Measurements from ENCODE around the gene EPN2.
A peak's percentile ranks its signal among the peaks of the same experiment; 100 is the strongest.
"Not testable (repeated sequence)": the region's sequence is repeated elsewhere in the genome, so short reads cannot be mapped to it uniquely, and the experiment has no call there.

Gene EPN2

GRCh38 chr17:19237139-19237388 lies at the start of gene EPN2:
Gene EPN2 (plus strand): TSS chr17:19237366. CDS start chr17:19283120, 45,754 bp downstream.
- H3K4me3 ChIP-seq (ENCODE audit: low read depth, low read length), result peak within 1 kb of the TSS; percentile 97

GRCh38 chr17:19187883-19188869 lies 49.0 kb upstream of the EPN2 start:
- H3K4me3 ChIP-seq (ENCODE audit: low read depth, low read length), result not testable (repeated sequence)

GRCh38 chr17:19188870-19189708 lies 48.1 kb upstream of the EPN2 start:
- H3K4me3 ChIP-seq (ENCODE audit: low read depth, low read length), result not testable (repeated sequence)

DNA sequence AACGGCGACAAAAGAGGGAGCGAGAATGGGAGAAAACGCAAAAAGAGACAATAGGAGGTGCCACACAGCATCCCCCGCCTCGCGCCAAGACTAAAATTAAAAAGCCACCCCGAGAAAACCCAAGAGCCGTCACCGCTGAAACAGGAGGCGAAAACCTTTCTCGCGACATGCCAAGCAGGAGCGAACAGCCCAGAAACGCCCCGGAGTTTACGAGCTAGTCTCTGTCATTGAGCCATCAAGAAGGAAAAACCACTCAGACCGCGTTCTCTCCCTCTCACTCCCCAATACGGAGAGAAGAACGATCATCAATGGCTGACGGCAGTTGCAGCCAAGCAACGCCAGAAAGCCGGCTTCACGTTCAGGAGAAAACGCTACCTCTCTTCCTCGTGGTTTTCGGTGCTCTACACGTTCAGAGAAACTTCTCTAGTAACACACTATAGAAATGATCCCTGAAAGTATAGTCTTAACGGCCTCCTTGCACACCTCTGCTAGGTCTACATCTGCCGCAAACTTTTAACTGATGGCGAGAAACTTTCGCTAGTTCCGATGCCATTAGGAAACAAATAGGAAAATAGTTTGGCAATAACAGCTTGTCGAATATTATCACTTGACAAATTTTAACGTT lies 47.3 kb upstream of the EPN2 start:
- H3K4me3 ChIP-seq (ENCODE audit: low read depth, low read length), result not testable (repeated sequence)

- not testable (repeated sequence) for H3K4me3 ChIP-seq (ENCODE audit: low read depth, low read length)
These were observed 40.6 kb upstream of the EPN2 start for GRCh38 chr17:19196382-19197204.

DNA sequence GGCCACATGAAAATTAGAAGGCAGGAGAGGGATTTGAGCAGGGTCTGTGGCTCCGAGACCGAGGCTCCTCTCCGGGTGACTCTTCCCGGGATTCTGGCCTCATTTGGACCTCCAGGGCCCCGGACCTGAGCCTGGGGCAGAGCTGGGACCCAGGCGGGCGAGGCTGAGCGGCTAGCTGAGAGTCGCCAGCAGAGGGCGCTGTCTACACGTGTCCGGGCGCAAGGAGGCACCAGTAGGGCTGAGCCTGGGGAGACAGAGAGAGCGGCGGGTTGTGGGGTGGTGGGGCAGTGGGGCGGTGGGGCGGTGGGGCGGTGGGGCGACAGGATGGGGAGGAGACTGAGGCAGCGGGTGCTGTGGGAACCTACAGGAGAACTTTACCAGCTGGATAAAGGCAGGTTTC lies 34.7 kb upstream of the EPN2 start:
- H3K4me3 ChIP-seq (ENCODE audit: low read depth, low read length), result not testable (repeated sequence)

DNA sequence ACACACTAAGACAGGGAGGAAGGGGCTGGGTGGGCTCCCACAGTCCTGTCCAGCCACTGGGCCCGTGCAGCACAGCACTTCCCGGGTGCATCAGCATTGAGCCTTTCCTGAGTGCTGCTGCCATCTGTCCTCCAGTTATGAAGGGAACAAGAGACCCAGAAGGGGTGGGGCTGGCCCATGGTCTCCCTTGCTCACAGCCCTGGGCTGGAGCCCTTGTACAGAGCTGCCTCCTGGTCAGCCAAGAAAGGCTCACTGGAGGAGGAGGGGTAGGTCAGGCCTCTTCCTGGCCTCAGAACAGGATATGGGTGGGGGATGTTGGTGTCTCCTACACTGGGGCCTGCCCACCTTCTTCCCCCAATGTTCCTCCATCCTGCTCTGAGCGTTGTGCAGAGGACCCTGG lies 33.7 kb upstream of the EPN2 start:
- not testable (repeated sequence) for H3K4me3 ChIP-seq (ENCODE audit: low read depth, low read length)

DNA sequence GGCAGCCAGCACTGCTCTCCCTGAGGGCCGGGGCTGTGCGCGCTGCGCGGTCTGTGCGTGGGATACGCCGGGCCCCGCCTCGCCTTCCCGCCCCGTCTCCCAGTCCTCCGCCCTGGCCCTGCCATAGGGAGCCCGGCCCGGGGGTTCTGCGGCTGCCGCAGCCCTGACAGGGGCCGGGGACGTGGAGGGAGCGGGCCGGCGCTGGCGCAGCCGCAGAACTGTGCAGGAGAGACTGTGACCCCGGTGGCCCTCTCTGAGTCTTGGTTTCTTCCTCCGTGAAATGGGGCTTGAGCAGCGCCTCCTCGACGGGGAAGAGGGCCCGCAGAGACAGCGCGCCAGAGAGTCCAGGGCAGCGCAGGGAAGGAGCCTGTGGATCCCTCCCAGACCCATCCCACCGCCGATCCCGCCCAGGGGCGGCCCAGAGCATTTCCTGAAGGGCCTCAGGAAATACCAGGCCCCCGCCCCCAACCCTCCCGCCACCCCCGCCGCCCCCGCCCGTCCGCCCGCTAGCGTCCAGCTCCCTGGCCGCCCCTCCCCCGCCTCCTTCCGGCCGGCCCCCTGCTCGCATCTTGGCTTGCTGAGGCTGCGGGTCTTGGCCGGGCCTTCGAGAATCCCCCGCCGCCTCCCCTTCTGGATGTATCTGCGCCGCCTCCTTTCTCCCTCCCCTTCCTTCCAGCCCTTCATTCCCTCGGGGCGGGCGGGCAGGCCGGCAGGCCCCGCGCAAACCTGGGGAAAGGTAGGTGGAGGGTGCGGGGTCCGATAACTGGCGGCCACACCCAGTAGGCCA lies 21.9 kb upstream of the EPN2 start:
- not testable (repeated sequence) for H3K4me3 ChIP-seq (ENCODE audit: low read depth, low read length)

DNA sequence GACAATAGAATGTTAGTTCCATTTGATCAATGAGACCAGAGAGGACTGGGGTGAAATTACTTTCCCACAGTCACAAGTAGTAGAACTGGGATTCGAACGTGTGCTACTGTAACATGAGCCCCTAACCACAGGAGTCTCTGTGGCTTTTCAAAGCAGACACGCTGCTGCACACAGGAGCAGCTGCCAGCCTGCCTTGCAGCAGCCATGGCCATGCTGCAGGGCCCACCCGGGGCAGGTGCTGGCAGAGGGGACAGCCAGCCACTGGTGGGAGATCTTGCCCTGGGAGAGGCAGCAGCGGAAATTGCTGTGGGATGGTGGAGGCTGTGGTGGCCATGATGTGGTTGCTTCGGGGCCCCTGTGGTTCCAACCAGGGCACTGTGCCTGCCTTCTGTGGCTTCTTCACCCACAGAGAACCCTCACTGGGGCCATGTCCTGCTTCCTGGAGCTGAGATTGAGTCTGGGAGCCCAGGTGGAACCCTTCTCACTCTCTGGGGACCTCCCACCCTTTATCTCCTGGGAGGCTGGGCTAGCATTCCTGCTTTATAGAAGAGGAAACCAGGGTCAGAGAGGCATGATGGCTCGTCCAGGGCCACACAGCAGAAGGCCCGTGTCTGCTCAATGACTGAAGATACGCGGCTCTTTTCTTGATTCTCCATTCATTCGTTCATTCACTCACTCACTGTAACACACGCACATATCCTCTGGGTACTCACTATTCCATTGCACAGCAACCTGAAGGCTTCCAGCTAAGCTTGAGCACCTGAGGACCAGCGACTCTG lies 20.8 kb upstream of the EPN2 start:
- not testable (repeated sequence) for H3K4me3 ChIP-seq (ENCODE audit: low read depth, low read length)

- H3K4me3 ChIP-seq (ENCODE audit: low read depth, low read length), result not testable (repeated sequence)
These were observed 18.3 kb upstream of the EPN2 start for GRCh38 chr17:19218914-19219313.

GRCh38 chr17:19219384-19219783 lies 17.8 kb upstream of the EPN2 start:
- not testable (repeated sequence) for H3K4me3 ChIP-seq (ENCODE audit: low read depth, low read length)

DNA sequence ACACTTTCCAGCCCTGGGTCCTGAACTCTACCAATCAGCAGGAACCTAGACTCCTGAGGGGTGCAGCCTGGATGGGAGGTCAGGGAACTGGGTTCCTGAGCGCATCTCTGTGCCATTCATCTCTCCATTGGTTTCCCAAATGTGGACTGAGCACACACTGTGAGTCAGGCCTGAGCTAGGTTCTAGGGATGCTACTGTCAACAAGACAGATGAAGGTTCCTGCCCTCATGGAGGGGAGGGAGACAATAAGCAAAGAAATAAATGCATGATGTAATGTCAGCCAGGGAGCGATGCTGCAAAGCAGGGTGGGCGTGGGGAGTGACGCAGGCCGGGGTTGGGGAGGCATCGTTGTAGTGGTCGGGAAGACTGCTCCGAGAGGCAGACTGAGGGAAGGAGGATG lies 17.0 kb upstream of the EPN2 start:
- H3K4me3 ChIP-seq (ENCODE audit: low read depth, low read length), result not testable (repeated sequence)

GRCh38 chr17:19226610-19227588 lies 10.3 kb upstream of the EPN2 start:
- H3K4me3 ChIP-seq (ENCODE audit: low read depth, low read length), result not testable (repeated sequence)

- H3K4me3 ChIP-seq (ENCODE audit: low read depth, low read length), result not testable (repeated sequence)
These were observed 2.5 kb upstream of the EPN2 start for GRCh38 chr17:19234676-19235075.

DNA sequence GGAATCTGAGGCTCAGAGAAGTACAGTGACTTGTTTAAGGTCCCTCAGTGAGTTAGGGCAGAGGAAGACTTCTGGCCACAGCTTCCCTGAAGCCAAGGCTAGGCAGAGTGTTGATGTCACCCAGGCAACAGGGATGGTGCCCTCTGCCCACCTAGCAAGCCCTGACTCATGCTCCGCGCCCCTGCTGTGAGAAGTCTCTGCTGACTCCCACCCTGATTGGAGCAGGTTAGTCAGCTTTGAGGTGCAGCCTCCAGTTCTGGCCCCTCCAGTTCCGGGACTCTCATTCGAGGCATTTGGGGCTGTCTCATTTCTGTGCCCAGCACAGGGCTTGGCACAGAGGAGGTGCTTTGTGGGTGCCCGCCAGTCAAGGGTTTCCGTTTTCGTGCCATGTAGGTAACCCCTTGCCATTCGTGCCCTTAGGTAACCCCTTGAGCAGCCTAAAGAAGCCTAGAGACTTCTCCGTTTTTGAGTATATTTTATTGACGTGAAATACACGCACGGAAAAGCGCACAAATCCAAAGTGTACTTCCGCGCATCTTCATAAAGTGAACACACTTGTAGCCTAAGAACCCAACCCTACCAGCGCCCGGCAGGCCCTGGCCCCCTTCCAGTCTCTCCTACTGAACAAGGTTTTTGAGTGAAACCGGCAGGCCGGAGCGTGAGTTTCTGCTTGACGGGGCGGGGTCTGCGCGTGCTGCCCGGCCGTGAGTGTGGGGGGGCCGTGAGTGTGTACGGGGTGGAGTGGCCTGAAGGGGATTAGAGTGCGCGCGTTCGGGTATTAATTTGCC lies 621 bp upstream of the EPN2 start:
- H3K4me3 ChIP-seq (ENCODE audit: low read depth, low read length), result not testable (repeated sequence)
